ENCODE results near the gene WASF2.

- TF ChIP-seq, protein P1, sequence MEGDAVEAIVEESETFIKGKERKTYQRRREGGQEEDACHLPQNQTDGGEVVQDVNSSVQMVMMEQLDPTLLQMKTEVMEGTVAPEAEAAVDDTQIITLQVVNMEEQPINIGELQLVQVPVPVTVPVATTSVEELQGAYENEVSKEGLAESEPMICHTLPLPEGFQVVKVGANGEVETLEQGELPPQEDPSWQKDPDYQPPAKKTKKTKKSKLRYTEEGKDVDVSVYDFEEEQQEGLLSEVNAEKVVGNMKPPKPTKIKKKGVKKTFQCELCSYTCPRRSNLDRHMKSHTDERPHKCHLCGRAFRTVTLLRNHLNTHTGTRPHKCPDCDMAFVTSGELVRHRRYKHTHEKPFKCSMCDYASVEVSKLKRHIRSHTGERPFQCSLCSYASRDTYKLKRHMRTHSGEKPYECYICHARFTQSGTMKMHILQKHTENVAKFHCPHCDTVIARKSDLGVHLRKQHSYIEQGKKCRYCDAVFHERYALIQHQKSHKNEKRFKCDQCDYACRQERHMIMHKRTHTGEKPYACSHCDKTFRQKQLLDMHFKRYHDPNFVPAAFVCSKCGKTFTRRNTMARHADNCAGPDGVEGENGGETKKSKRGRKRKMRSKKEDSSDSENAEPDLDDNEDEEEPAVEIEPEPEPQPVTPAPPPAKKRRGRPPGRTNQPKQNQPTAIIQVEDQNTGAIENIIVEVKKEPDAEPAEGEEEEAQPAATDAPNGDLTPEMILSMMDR (IDR thresholded peaks at IDR 0.05): no peak
- TF ChIP-seq ZFX (IDR thresholded peaks at IDR 0.05; ENCODE audit: borderline replicate concordance): no peak
These were observed 6.7 kb upstream of the WASF2 start for GRCh38 chr1:27496604-27497155.
